NCI-H2081 (cell line): ENCODE data around the gene MED25.
"Not testable (repeated sequence)": the region's sequence is repeated elsewhere in the genome, so short reads cannot be mapped to it uniquely, and the experiment has no call there.

ENCODE experiments used
- DNase-seq, 2 experiments: peaks; one replicate each; lab custom pipeline; 2025; lab: John Stamatoyannopoulos, UW

The MED25 gene

DNA sequence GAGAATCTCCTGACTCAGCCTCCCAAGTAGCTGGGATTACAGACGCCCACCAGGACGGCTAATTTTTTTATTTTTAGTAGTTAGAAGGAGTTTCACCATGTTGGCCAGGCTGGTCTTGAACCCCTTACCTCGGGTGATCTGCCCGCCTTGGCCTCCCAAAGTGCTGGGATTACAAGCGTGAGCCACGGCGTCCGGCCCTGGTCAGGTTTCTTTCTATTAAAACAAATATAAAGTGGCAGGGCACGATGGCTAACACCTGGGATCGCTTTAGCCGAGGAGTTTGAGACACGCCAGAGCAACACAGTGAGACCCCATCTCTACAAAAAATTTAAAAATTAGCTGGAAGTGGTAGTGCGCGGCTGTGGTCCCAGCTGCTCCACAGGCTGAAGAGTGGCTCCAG is 1.5 kb upstream of the MED25 start:
- no peak for DNase-seq

DNA sequence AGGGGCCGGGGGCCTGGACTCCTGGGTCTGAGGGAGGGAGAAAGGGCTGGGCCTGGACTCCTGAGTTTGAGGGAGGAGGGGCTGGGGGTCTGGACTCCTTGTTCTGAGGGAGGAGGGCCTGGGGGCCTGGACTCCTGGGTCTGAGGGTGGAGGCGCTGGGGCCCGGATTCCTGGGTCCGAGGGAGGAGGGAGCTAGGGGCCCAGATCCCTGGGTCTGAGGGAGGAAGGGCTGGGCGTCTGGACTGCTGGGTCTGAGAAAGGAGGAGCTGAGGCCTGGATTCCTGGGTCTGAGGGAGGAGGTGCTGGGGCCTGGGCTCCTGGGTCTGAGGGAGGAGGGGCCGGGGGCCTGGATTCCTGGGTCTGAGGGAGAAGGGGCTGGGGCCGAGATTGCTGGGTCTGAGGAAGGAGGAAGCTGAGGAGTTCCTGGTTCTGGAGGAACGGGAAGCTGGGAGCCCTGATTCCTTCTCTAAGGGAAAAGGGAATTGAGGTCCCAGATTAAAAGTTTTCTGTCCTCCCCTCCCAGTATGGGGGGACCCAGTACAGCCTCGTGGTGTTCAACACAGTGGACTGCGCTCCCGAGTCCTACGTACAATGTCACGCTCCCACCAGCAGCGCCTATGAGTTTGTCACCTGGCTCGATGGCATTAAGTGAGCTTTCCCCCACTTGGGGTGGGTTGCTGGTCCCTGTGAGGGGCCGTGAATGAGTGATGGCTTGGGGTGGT is 721 bp downstream of the MED25 start:
- no peak for DNase-seq

DNA sequence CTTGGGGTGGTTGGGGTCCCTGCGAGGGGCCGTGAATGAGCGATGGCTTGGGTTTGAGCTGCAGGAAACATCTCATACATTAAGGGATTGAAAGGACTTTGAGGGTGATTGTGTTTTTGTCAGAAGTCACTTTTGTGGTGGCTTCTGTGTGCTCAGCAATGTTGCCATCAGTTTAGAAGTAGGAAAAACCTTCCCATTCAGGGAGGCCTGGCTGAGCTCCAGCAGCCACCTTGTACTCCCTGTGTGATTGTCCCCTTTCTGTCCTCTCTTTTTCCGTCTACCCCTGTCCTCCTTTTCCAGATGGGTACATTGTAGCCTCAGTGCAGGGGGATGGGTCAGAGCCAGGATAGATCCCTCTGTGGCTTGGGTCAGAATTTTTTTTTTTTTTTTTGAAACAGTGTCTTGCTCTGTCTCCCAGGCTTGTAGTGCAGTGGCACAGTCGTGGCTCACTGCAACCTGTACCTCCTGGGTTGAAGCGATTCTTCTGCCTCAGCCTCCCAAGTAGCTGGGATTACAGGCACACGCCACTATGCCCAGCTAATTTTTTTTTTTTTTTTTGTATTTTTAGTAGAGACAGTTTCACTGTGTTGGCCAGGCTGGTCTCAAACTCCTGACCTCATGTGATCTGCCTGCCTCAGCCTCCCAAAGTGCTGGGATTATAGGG is 1.5 kb downstream of the MED25 start:
- DNase-seq: not testable (repeated sequence)

DNA sequence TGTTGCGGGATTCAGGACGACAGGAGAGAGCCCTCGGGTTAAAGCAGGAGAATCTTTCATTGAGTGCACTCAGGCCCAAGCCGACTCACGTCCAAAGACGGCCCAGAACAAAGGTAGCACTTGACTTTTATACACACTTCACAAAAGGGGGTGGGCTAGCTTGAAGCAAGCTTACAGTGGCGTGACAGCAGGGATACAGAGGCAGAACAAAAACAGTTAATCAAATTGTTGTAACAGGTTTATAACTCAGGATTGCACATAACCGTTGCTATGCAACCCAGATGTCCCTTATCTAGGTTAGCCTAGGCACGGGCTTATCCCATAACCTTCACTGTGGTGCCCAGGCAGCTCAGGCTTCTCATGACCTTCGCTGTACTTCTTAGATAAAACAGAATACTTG is 2.0 kb downstream of the MED25 start:
- no peak for DNase-seq

DNA sequence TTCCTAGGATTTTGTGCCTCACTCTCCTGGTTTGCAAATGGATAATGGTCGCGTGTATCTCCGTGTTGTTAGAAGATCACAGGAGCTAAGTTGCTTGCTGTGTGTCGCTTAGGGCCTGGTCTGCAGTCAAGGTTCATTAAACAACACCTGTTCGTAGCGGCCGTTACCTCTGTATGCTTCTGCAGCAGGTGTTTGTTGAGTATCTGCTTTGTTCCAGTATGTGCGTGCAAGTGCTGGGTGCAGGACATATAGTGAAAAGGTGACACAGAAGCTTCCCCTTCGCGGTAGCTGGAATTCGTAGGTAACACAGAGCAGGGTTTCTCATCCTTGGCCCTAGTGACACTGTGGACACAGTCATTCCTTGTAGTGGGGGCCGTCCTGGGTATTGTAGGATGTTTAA is 5.4 kb downstream of the MED25 start:
- DNase-seq: peak; percentile 23 to 83

DNA sequence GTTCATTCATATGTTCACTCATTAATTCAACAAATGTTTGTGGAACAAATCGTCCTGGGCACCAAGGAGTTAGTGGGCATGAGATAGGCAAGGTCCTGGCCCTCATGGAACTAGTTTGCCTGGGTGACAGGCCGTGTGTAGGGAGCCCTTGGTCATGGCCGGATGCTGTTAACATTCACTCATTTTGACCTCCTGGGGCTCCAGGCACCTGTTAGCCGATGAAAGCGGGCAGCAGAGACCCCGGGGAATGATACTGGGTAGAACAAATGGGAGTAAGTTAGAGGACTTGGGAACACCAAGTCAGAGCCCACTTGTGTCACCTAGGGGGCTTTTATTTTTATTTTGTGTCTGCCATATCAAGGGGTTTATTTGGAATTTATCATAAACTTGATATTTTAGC is 6.6 kb downstream of the MED25 start:
- no peak for DNase-seq

DNA sequence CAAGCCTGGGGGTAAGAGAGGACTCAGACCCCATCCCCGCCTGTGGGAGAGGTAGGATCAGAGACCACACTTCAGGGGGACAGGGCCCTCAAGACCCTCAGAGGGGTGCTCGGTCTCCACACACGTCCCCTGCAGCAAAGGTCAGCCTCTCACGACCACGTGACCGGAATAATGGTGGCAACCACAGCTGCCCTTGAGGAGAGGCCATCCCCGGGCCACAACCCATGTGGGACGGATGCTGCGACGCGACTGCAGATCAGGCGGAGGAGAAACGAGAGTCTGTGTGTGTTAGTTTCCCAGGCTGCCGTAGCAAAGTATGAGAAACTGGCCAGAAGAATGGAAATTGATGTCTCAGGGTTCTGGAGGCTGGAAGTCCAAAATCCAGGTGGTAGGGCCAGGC is 8.9 kb downstream of the MED25 start:
- DNase-seq: no peak

DNA sequence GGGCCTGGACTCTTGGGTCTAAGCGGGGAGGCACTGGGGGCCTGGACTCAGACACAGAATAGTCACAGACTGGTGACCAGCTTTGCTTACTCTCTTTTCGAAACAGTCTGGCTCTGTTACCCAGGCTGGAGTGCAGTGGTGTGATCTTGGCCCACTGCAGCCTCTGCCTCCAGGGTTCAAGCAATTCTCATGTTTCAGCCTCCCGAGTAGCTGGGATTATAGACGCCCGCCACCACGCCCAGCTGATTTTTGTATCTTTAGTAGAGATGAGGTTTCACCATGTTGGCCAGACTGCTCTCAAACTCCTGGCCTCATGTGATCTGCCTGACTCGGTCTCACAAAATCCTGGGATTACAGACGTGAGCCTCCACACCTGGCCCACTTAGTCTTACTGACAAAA is 11.1 kb downstream of the MED25 start:
- no peak for DNase-seq

DNA sequence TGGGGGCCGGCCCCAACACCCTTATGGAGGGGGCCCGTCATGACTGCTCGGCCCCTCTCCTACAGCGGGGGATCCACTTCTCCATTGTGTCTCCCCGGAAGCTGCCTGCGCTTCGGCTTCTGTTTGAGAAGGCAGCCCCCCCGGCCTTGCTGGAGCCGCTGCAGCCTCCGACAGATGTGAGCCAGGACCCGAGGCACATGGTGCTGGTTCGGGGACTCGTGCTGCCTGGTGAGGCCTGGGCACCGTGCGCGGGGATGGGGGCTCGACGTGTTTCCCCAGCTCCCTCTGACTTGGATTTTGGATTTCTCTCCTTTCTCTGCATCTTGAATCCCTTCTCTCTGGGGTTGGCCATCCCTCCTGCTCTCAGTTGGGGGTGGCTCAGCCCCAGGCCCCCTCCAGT is 11.6 kb downstream of the MED25 start:
- no peak for DNase-seq

DNA sequence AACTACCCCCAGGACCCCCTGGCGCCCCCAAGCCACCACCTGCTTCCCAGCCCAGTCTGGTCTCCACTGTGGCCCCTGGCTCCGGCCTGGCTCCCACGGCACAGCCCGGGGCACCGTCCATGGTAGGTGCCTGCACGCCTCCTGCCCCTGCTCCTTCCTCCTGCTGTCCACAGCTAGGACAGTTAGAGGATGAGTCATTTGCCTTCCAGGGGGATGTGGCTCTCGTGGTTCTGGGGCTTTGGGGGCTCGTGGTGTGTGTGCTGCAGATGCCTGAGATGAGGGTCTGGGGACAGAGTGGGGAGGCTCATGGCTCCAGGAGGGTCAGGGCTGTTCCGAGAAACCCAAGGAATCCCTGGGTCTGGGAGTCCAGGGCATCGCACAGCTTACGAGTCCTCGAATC is 12.7 kb downstream of the MED25 start:
- DNase-seq: no peak

DNA sequence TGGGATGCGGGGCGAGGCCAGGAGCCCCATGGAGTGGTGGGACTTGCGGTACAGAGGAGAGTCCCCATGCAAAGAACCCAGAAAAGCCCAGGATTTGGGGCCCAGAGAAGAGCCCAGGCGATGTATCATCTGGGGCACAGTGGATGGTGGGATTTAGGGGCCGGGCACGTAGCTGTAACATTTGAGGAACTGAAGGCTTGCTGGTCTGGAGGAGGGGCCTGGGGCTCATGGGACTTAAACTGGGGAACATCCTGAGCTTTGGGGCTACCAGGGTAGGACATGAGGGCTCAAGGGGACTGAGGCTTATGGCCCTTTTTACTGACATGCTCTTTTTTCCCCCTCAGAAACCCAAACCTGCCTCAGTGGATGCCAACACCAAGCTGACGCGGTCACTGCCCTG is 13.5 kb downstream of the MED25 start:
- no peak for DNase-seq

DNA sequence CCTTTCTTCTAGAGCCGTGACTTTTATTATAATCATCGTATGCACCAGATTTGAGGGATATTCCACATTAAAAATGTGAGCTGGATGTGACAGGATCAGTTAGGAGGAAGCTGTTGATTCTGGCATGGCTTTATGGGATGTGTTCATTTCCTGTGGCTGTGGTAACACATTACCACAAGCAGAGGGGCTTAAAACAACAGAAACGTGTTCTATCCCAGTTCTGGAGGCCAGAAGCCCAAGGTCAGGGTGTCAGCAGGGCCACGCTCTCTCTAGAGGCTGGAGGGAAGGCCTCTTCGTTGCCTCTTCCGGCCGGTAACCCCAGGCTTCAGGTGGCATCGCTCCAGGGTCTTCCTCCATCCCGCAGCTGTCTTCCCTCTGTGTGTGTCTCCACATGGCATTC is 14.5 kb downstream of the MED25 start:
- DNase-seq: no peak

DNA sequence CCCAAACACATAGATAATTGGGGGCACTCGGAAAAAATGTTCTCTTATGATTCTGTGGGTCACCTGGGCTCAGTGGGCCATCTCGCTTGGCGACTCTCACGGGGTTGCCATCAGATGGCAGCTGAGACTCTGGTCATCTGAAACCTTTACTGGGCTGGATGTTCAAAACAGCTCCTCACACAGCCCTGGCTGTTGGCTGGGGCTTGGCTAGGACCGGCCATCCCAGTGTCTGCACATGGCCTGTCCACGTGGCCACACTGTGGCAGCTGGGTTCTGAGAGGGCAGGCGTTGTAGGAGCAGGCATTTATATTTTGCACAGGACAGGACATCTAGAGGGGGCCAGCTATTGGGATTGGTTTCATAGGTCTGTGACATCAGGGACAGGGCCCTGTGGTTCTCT is 15.5 kb downstream of the MED25 start:
- DNase-seq: no peak

DNA sequence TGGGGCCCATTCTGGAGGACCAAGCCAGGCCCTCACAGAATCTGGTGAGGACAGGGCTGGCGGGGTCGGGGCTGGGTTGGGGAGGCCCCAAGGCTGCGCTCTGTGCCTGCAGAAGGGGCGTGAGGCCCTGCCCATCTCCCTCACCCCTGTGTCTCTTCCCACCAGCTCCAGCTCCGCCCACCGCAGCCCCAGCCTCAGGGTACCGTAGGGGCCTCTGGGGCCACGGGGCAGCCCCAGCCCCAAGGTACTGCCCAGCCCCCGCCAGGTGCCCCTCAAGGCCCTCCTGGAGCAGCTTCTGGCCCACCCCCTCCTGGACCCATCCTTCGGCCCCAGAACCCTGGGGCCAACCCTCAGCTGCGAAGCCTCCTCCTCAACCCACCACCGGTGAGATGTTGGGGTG is 17.5 kb downstream of the MED25 start:
- DNase-seq: no peak

DNA sequence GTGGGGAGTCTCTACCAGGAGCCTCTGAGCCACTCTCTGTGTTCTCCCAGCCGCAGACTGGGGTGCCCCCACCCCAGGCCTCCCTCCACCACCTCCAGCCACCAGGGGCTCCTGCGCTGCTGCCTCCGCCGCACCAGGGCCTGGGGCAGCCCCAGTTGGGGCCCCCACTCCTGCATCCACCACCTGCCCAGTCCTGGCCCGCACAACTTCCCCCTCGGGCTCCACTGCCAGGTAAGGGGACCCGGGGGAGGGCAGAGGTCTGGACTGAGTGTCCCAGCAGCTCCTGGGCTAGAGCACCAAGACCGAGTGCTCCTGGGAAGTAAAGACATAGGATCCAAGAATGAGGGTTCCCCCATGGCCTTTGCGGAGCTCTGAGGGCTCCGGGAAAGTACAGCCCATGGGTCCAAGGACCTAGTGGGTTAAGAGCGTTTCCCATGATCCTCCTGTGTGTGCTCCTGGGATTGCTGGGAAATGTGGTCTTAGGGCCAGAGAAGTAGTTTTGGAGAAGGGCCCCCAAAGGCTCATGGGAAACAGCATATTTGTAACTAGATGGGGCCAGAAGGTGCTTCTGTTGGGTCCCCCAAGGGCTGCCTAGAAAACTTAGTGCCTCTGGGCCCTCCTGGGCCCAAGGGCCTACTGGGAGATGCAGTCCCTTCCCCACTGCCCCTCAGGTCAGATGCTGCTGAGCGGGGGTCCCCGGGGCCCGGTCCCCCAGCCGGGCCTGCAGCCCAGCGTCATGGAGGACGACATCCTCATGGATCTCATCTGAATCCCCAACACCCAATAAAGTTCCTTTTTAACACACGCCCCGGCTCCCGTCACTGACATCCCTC is 18.3 kb downstream of the MED25 start:
- no peak for DNase-seq

DNA sequence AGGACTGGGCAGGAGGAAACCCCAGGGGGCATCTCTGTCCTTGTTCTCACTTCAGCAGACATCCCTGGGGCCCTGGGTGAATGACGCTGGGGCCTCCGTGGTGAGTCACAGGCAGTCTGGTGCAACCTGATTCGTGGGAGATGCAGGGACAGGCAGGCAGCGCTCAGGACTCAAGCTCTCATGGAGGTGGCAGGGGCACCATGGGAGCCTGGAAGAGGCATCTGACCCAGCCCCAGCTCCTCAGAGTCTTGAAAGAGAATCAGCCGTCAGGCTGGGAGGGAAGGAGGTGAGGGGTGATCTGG is 18.9 kb downstream of the MED25 start:
- no peak for DNase-seq

DNA sequence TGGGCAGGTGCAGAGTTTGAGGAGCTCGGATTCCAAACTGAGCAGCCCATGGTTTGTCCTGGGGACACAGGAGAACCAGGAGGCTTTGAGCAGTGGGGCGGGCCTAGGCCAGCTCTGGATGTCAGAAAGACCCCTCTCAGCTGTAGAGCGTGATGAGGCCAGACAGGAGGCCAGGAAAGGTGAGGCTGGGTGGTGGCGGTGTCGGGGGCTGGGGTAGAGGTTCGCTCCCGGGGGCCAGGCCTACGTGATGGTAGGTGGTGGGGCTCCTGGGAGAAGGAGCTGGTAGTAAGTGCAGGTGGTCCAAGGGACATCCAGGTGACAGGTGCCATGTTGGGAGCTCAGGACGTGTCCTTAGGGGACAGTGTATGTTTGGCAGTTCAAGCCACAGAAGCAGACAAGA is 19.3 kb downstream of the MED25 start:
- DNase-seq: no peak

DNA sequence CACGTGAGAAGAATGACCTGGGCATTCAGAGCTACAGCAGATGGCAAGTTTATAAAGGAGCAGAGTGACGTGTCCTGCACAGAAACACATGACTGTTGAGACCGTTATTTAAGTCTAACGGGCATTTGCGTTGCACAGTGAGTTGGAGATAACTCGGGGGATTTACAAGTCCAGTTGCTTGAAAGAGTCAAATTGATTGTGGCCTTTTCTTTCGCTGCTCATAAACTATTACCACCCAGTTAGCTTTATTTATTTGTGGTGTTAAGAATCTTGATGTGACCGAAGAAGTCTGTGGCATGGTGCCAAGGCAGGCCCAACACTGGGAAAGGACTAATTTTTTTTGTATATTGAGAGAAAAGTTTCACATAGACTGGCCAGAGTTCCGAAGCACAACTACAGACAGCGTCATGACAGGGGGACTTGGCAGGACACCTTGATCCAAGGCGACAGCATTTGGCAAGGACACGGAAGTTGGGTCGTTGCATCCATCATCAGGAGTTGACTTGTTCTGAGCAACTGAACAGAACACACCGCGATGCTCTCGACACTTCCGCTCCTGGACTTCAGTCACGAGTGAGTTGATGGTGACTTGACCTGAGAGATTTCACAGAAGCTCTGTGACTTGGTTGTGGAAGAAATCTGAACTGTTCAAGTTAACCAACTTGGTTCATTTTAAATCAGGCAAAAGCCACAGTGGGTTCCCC is 20.9 kb downstream of the MED25 start:
- no peak for DNase-seq

DNA sequence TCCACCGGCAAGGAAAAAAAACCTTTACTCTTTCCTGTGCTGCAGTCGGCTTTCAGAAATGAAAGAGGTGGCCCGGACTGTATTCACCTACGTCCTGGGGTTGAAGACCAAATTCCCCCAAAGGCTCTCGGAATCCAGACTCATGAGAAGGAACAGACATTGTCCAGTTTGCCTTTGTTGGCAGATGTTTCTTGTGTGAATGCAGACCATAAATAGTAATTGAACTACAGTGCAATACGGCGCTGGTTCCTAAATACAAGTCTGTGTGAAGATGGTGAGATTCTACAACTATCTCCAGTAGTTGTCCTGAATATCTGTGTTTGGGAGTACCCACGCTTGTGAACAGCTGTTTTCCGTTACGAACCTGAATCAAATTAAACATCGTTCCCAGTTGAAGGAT is 21.6 kb downstream of the MED25 start:
- DNase-seq: no peak

DNA sequence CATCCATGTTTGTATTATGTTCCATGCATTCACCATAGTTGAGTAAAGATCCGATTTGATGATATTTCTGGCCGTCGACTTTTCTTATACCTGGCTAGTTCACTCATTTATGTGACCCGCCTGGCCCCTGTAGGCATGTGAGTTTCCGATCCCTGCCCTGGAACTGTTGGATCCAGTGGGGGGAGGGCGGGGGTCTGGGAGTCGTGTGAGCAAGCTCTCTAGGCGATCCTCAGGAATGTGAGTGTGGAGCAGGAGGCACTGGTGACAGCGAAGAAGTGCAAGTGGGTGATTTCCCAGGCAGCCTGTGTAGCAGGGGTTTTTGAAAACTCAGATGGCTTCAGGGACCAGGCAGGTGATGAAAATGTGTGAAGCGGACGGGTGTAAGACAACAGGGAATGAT is 22.2 kb downstream of the MED25 start:
- no peak for DNase-seq

DNA sequence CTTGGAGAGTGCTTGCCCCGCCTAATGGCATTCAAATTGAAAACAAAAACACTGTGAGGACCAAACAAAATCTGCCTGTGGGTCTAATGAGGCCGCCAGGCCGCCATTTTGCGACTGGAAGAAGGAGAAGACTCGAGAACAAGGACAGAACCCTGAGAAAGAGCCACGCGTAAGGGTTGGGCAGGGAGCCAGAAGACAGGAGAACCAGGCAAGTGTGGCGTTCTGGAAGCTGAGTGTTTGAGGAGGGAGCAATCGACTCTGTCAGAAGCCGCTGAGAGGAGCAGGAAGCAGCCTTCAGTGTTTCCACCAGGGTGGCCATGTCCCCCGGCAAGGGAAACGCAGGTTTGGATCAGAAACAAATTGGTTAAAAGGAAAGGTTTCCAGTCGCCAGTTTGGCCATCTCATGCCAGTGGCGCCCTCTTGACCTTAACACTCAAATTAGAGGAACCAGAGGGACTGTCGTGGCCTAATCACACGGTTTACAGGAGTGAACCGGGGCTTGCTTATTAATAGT is 22.7 kb downstream of the MED25 start:
- DNase-seq: no peak

DNA sequence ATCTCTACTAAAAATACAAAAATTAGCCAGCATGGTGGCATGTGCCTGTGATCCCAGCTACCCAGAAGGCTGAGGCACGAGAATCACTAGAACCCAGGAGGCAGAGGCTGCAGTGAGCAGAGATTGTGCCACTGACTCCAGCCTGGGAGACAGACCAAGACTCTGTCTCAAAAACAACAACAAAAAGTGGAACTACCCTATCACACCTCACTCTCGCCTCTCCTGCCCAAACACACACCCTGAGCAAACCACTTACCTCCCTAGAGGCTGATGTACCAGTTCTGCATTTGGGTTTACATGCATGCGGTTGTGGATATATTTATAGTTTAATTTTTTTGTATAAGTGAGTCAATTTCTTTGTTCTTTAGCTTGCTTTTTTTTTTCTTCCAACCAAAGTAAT is 25.2 kb downstream of the MED25 start:
- no peak for DNase-seq
